Measurements from ENCODE around the gene KIF22. TPM values are rescaled to one million over a fixed set of nuclear protein-coding genes. Genes with fewer than 3 reads are reported as not detected.
A peak's percentile ranks its signal among the peaks of the same experiment; 100 is the strongest.

KIF22 gene
- total RNA-seq, 1 donor from 2014 or later: 31.9 TPM

DNA sequence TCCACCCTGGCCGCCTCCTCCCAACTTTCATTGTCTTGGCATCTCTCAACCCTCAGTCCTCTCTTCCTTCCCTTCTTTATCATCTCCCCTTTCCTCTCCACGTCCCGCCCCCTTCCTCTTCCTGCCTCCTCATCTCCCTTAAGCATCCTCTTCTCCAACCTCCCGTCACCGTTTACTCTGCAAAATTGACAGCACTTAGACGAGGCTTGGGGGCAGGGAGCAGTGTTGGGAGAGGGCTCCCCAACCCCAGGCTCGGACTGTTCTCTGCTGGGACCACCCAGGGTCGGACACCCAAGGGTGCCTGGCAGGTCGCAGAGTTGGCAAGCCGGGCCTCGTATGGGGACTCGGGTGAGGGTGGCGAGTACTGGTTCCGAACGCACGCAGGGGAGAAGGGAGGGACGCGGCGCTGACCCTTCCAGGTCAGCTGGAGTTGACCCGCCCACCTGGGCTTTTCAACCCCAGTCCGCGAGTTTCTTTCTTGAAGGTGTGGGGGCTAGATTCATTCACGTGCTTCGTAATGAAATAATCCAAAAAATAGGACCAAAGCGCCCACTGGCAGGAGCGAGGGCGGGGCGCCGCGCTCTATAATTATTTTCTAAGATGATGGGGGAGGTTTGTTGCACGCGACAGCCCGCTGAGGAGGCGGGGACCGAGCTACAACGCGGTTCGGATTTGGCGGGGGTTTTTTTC is 24.6 kb downstream of the KIF22 start:
- TF ChIP-seq CTCF (IDR thresholded peaks at IDR 0.05; ENCODE audit: partially characterized antibody, unreplicated experiment): no peak
- H3K9me3 Mint-ChIP-seq (ENCODE audit: unreplicated experiment): peaks cover 21% of the 10 kb centered on the region
- peak overlapping the region; percentile 93 for H3K27ac Mint-ChIP-seq (ENCODE audit: unreplicated experiment)
- H3K4me1 Mint-ChIP-seq (ENCODE audit: low read depth, unreplicated experiment): peaks cover 34% of the 10 kb centered on the region
- H3K4me3 Mint-ChIP-seq (ENCODE audit: unreplicated experiment): peak overlapping the region; percentile 98
- H3K27me3 Mint-ChIP-seq (ENCODE audit: unreplicated experiment): peaks cover 26% of the 10 kb centered on the region
- H3K36me3 Mint-ChIP-seq (ENCODE audit: unreplicated experiment): no peaks in the 10 kb centered on the region
- DNase-seq: no peak

DNA sequence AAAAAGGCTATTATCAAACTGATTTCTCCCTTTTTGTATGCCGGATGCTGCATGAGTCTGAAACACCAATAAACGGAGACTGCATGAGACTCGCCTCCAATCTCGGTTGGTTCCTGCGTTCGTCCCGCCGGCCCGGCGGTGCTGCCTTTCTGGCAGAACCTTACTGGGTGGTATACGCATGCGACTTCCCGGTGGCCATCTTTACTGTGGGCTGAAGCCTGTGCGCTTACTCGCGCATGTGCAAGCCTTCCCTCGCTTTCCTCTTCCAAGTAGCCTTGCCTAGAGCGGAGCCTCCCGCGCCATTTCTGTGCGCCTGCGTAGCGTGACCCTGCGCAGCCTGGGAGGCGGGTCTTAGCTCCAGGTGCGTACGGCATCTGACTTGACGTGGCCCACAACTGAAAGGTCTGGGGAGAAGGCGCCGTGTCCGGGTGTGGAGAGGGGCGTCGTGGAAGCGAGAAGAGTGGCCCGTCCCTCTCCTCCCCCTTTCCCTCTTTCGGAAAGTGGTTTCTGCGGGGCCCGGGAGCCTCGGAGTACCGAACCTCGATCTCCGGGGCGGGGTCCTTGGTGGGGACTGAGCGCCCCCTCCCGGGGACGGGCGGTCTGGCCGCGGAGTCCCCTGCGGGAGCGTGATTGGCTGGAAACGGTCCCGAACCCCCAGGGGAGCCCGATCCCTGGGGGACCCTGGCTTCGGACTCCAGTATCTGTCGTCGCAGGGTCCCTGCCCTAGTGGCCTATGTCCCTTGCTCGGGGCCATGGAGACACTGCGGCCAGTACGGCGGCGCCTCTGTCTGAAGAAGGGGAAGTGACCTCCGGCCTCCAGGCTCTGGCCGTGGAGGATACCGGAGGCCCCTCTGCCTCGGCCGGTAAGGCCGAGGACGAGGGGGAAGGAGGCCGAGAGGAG is 25.5 kb downstream of the KIF22 start, which contains the start of gene PAGR1:
Gene PAGR1 (plus strand): TSS at position 360 of the 901 bp plus-strand sequence. CDS start 374 bp downstream, at position 734.
- H3K4me3 Mint-ChIP-seq (ENCODE audit: unreplicated experiment): peak within 1 kb of the TSS; percentile 98
- peak; percentile 96 for DNase-seq
- peaks cover 21% of the 10 kb centered on the region for H3K9me3 Mint-ChIP-seq (ENCODE audit: unreplicated experiment)
- H3K27ac Mint-ChIP-seq (ENCODE audit: unreplicated experiment): peak within 1 kb of the TSS; percentile 93
- H3K27me3 Mint-ChIP-seq (ENCODE audit: unreplicated experiment): peaks cover 24% of the 10 kb centered on the region
- H3K4me1 Mint-ChIP-seq (ENCODE audit: low read depth, unreplicated experiment): peaks cover 38% of the 10 kb centered on the region
- no peaks in the 10 kb centered on the region for H3K36me3 Mint-ChIP-seq (ENCODE audit: unreplicated experiment)
- peak; percentile 89 for TF ChIP-seq CTCF (IDR thresholded peaks at IDR 0.05; ENCODE audit: partially characterized antibody, unreplicated experiment)

- Mint-ChIP-seq H3K4me1 (ENCODE audit: low read depth, unreplicated experiment) (peaks cover 40% of the 10 kb centered on the region), H3K9me3 (ENCODE audit: unreplicated experiment) (peaks cover 18% of the 10 kb centered on the region), H3K36me3 (ENCODE audit: unreplicated experiment) (no peaks in the 10 kb centered on the region), H3K27me3 (ENCODE audit: unreplicated experiment) (peaks cover 23% of the 10 kb centered on the region), H3K27ac (ENCODE audit: unreplicated experiment) (peak overlapping the region; percentile 59), H3K4me3 (ENCODE audit: unreplicated experiment) (peak overlapping the region; percentile 98)
- peak; percentile 52 for DNase-seq
- TF ChIP-seq CTCF (IDR thresholded peaks at IDR 0.05; ENCODE audit: partially characterized antibody, unreplicated experiment): no peak
These were observed 26.3 kb downstream of the KIF22 start for GRCh38 chr16:29816694-29817441.

- H3K27me3 Mint-ChIP-seq (ENCODE audit: unreplicated experiment): peaks cover 23% of the 10 kb centered on the region
- TF ChIP-seq CTCF (IDR thresholded peaks at IDR 0.05; ENCODE audit: partially characterized antibody, unreplicated experiment): no peak
- peak overlapping the region; percentile 74 for H3K4me3 Mint-ChIP-seq (ENCODE audit: unreplicated experiment)
- peaks cover 39% of the 10 kb centered on the region for H3K4me1 Mint-ChIP-seq (ENCODE audit: low read depth, unreplicated experiment)
- no peak for DNase-seq
- no peaks in the 10 kb centered on the region for H3K36me3 Mint-ChIP-seq (ENCODE audit: unreplicated experiment)
- peaks cover 20% of the 10 kb centered on the region for H3K9me3 Mint-ChIP-seq (ENCODE audit: unreplicated experiment)
- H3K27ac Mint-ChIP-seq (ENCODE audit: unreplicated experiment): no peak overlapping the region
These were observed 27.5 kb downstream of the KIF22 start for GRCh38 chr16:29818082-29818481.

All from glutamatergic neuron (in vitro differentiated cells).